ENCODE measurements around the gene AK8. TPM values are rescaled to one million over a fixed set of nuclear protein-coding genes. Genes with fewer than 3 reads are reported as not detected.

Gene AK8
- total RNA-seq, 2 experiments from 2014 or later = 0.27 TPM; not detected in 1

DNA sequence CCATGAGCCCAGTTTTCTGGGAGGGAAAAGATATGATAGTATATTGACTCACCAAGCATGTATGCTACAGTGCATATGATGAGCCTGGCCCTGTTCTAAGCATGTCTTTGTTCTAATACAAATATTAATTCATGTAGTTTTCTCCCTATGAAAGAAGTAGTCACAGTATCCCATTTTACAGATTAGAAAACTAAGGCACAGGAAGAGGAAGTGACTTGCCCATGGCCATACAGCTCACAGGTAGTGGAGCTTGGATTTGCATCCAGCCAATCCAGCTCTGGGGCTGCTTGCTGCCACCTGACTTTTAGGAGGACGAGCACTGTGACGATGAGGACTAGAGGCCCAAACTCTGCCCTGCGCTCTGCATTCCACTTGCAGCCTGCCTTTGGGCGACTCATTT lies 76.4 kb downstream of the AK8 start:
- Histone ChIP-seq H3K27ac (ENCODE audit: low read depth, low read length, poor library complexity, severe bottlenecking) (no peak overlapping the region), H2AFZ (ENCODE audit: low read length) (no peak overlapping the region), H4K20me1 (ENCODE audit: insufficient read depth, low read length) (no peaks in the 10 kb centered on the region), H3K79me2 (ENCODE audit: insufficient read depth, low read depth, low read length) (no peaks in the 10 kb centered on the region), H3K36me3 (ENCODE audit: insufficient read depth, low read length) (no peaks in the 10 kb centered on the region), H3K9me3 (ENCODE audit: low read length) (no peaks in the 10 kb centered on the region), H3K9me2 (ENCODE audit: insufficient read depth, low read length) (no peaks in the 10 kb centered on the region), H3K4me3 (ENCODE audit: low read depth, low read length, poor library complexity, severe bottlenecking) (no peak overlapping the region), H3K4me2 (ENCODE audit: low read length) (no peak overlapping the region), H3K4me1 (ENCODE audit: insufficient read depth, low read length, poor library complexity, severe bottlenecking) (no peaks in the 10 kb centered on the region)
- DNase-seq (ENCODE audit: low spot score) = no peak
- BruUV-seq (replicated peaks) = no TSS peak
- TF ChIP-seq, protein P1, sequence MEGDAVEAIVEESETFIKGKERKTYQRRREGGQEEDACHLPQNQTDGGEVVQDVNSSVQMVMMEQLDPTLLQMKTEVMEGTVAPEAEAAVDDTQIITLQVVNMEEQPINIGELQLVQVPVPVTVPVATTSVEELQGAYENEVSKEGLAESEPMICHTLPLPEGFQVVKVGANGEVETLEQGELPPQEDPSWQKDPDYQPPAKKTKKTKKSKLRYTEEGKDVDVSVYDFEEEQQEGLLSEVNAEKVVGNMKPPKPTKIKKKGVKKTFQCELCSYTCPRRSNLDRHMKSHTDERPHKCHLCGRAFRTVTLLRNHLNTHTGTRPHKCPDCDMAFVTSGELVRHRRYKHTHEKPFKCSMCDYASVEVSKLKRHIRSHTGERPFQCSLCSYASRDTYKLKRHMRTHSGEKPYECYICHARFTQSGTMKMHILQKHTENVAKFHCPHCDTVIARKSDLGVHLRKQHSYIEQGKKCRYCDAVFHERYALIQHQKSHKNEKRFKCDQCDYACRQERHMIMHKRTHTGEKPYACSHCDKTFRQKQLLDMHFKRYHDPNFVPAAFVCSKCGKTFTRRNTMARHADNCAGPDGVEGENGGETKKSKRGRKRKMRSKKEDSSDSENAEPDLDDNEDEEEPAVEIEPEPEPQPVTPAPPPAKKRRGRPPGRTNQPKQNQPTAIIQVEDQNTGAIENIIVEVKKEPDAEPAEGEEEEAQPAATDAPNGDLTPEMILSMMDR (conservative IDR thresholded peaks at IDR 0.05; ENCODE audit: low read length) = no peak
- TF ChIP-seq EZH2phosphoT487 (IDR thresholded peaks at IDR 0.05; ENCODE audit: borderline replicate concordance, low read depth, low read length) = no peak
- intact Hi-C loops (cut with micrococcal nuclease; ENCODE audit: unreplicated experiment) = loop anchor here (5.0 kb wide), 1 partner anchor 171 kb away; no protein-coding TSS in a partner anchor
- CTCF ChIA-PET (ENCODE audit: unreplicated experiment) = no interaction called here
- POLR2A ChIA-PET = interaction anchor here (0.7 kb wide), 1 partner anchor 1703 kb away, joined by 3 read pairs; no protein-coding TSS in a partner anchor

DNA sequence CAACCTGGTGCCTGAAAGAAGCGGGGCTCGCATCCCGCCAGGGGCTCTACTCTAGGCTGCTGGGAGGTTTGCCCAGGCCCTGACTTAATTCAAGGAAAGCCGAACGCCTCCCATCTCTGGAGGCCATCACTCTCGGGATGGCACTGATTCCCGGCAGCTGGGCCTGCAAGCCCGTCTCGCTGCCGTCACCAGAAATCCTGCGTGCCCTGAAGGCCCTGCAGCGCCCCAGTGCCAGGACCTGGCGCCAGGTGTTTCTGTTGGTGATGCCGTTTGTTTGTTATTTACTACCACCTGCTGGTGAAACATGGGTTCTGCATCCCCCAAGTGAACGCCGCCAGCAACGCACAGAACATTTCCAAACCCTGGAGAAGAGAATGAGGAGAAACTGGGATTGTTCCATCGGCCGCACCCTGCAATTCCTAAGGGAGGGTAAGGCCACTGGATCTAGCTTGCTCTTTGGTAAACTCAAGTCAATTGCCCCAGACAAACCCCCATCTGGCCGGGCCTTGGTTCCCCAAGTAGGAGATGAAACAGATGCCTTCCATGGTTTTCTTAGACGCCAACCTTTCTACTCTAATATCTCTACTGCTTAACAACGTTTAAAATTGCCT lies 77.9 kb downstream of the AK8 start:
- Histone ChIP-seq H2AFZ (ENCODE audit: low read length) (no peak overlapping the region), H3K4me3 (ENCODE audit: low read depth, low read length, poor library complexity, severe bottlenecking) (no peak overlapping the region), H3K36me3 (ENCODE audit: insufficient read depth, low read length) (no peaks in the 10 kb centered on the region), H3K79me2 (ENCODE audit: insufficient read depth, low read depth, low read length) (no peaks in the 10 kb centered on the region), H3K27ac (ENCODE audit: low read depth, low read length, poor library complexity, severe bottlenecking) (no peak overlapping the region), H3K9me2 (ENCODE audit: insufficient read depth, low read length) (no peaks in the 10 kb centered on the region), H3K4me2 (ENCODE audit: low read length) (no peak overlapping the region), H3K4me1 (ENCODE audit: insufficient read depth, low read length, poor library complexity, severe bottlenecking) (no peaks in the 10 kb centered on the region), H4K20me1 (ENCODE audit: insufficient read depth, low read length) (no peaks in the 10 kb centered on the region), H3K9me3 (ENCODE audit: low read length) (no peaks in the 10 kb centered on the region)
- no TSS peak for BruUV-seq (replicated peaks)
- TF ChIP-seq, protein P1 (conservative IDR thresholded peaks at IDR 0.05; ENCODE audit: low read length) = peak; percentile 89
- no peak for TF ChIP-seq EZH2phosphoT487 (IDR thresholded peaks at IDR 0.05; ENCODE audit: borderline replicate concordance, low read depth, low read length)
- intact Hi-C loops (cut with micrococcal nuclease; ENCODE audit: unreplicated experiment) = loop anchor here (1.0 to 5.0 kb wide), 3 partner anchors 172 to 389 kb away; no protein-coding TSS in a partner anchor
- POLR2A ChIA-PET = no interaction called here
- CTCF ChIA-PET (ENCODE audit: unreplicated experiment) = no interaction called here
- peak; percentile 73 for DNase-seq (ENCODE audit: low spot score)

Data from OCI-LY7 (cell line).